ENCODE data around the gene C2orf69. TPM values are rescaled to one million over a fixed set of nuclear protein-coding genes. Genes with fewer than 3 reads are reported as not detected.
A peak's percentile ranks its signal among the peaks of the same experiment; 100 is the strongest.
"Not testable (repeated sequence)": the region's sequence is repeated elsewhere in the genome, so short reads cannot be mapped to it uniquely, and the experiment has no call there.

The C2orf69 gene
- total RNA-seq, 8 experiments from 2014 or later = 8.3 to 17.8 (median 11.7) TPM

GRCh38 chr2:199896617-199897016 lies 14.5 kb upstream of the C2orf69 start:
- WGBS, 10 experiments = 0 to 100% (median 65%) methylated on average over 1 to 2 of the region's 2 CpGs; no CpG with 5 or more reads in 1 of the 10 experiments
- in situ Hi-C loops (cut with MboI; ENCODE audit: low pct_unique_long_range_greater_than_20kb in 2 of 9, low sequenced_read_pairs in 9 of 9, unreplicated experiment in 9 of 9) = no loop called here
- no peak for ATAC-seq (replicated peaks in 6 of 8)

GRCh38 chr2:199901942-199902341 lies 9.2 kb upstream of the C2orf69 start:
- in situ Hi-C loops (cut with MboI; ENCODE audit: low pct_unique_long_range_greater_than_20kb in 2 of 9, low sequenced_read_pairs in 9 of 9, unreplicated experiment in 9 of 9) = no loop called here
- no peaks in the 10 kb centered on the region for H3K4me1 ChIP-seq (replicated peaks in 1 of 2)
- WGBS, 10 experiments = 54 to 100% (median 72%) methylated on average over 1 to 4 of the region's 4 CpGs
- no peak for ATAC-seq (replicated peaks in 6 of 8)
- no peak overlapping the region for H3K27ac ChIP-seq
- H3K4me3 ChIP-seq = no peak overlapping the region

More at GRCh38 chr2:199896617-199897016, 14.5 kb upstream of the C2orf69 start:
- no peak overlapping the region for H3K27ac ChIP-seq
- H3K4me1 ChIP-seq (replicated peaks in 1 of 2) = no peaks in the 10 kb centered on the region
- H3K4me3 ChIP-seq = no peak overlapping the region

- Histone ChIP-seq H3K4me3 (no peak overlapping the region), H3K4me1 (replicated peaks in 1 of 2) (no peaks in the 10 kb centered on the region), H3K27ac (no peak overlapping the region)
- 78 to 97% (median 89%) methylated on average over 1 to 4 of the region's 4 CpGs; no CpG with 5 or more reads in 1 of the 10 experiments for WGBS, 10 experiments
- in situ Hi-C loops (cut with MboI; ENCODE audit: low pct_unique_long_range_greater_than_20kb in 2 of 9, low sequenced_read_pairs in 9 of 9, unreplicated experiment in 9 of 9) = no loop called here
- ATAC-seq (replicated peaks in 6 of 8) = no peak
Observed at GRCh38 chr2:199902486-199903110, 8.5 kb upstream of the C2orf69 start.

GRCh38 chr2:199903111-199903510 lies 8.0 kb upstream of the C2orf69 start:
- Histone ChIP-seq H3K4me3 (no peak overlapping the region), H3K4me1 (replicated peaks in 1 of 2) (no peaks in the 10 kb centered on the region), H3K27ac (no peak overlapping the region)
- WGBS, 10 experiments = 60 to 100% (median 100%) methylated on average over 1 of the region's 1 CpG; no CpG with 5 or more reads in 2 of the 10 experiments
- in situ Hi-C loops (cut with MboI; ENCODE audit: low pct_unique_long_range_greater_than_20kb in 2 of 9, low sequenced_read_pairs in 9 of 9, unreplicated experiment in 9 of 9) = no loop called here
- ATAC-seq (replicated peaks in 6 of 8) = no peak

DNA sequence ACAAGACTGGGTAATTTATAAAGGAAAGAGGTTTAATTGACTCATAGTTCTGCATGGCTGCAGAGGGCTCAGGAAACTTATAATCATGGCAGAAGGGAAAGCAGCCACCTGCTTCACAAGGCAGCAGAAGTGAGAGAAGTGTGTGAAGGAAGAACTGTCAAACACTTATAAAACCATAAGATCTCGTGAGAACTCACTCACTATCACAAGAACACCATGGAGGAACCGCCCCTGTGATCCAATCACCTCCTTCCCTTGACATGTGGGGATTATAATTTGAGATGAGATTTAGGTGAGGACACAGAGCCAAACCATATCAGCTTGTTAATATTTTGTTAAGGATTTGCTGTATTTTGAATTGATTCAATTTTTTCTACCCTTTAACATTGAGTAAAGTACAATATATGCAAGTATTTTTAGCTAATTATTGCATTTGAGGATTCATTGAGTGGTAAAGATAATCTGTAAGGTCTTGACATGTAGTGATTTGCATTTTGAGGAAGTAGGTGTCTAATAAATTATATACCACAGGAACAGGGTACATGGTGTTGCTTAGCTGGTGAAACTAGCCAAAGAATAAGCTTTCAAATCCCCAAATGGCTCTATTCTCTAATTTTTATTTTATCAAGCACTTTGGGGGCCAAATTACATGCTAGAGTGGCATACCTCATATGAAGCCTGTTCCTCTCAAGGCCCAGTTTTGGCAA lies 3.9 kb upstream of the C2orf69 start:
- H3K27ac ChIP-seq = no peak overlapping the region
- 42 to 100% (median 53%) methylated on average over 1 to 2 of the region's 2 CpGs; no CpG with 5 or more reads in 4 of the 10 experiments for WGBS, 10 experiments
- no peak for ATAC-seq (replicated peaks in 6 of 8)
- in situ Hi-C loops (cut with MboI; ENCODE audit: low pct_unique_long_range_greater_than_20kb in 2 of 9, low sequenced_read_pairs in 9 of 9, unreplicated experiment in 9 of 9) = no loop called here
- H3K4me1 ChIP-seq (replicated peaks in 1 of 2) = no peaks in the 10 kb centered on the region
- no peak overlapping the region for H3K4me3 ChIP-seq

DNA sequence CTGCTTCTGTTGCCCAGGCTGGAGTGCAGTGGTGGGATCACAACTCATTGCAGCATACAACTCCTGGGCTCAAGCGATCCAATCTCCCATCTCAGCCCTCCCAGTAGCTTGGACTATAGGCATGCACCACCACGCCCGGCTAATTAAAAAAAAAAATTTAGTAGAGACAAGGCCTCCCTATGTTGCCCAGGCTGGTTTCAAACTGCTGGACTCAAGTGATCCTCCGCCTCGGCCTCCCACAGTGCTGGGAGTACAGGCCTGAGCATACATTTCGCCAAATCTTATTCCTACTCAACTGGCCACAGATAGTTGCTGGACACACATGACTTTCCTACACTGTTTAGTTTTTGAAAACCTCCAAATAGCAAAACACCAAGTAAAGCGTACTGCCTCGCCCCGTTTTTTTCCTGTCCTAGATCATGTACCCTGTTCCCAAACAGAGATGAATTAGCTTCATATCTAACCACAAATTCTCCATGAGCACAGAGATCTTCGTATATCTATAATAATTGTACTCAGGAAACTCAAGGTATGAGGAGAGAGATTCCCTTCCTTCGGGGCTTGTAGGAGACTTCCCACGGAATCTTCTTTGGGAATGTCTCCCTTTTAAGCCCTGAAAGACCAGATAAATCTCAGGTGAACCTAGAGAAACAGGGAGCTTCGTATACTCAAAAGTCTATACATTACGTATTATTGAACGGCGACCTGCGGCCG lies 598 bp upstream of the C2orf69 start:
- no peak for ATAC-seq (replicated peaks in 6 of 8)
- Histone ChIP-seq H3K27ac (no peak overlapping the region), H3K4me1 (replicated peaks in 1 of 2) (peaks cover 6 to 15% of the 10 kb centered on the region in 2 donors), H3K4me3 (peak overlapping the region; percentile 91 to 99 (median 93))
- in situ Hi-C loops (cut with MboI; ENCODE audit: low pct_unique_long_range_greater_than_20kb in 2 of 9, low sequenced_read_pairs in 9 of 9, unreplicated experiment in 9 of 9) = no loop called here
- WGBS, 10 experiments = 24 to 100% (median 45%) methylated on average over 3 to 16 of the region's 18 CpGs

GRCh38 chr2:199911877-199912161 lies 726 bp downstream of the C2orf69 start:
- Histone ChIP-seq H3K27ac (peak overlapping the region; percentile 93 to 97), H3K4me1 (replicated peaks in 1 of 2) (peaks cover 6 to 15% of the 10 kb centered on the region in 2 donors), H3K4me3 (peak overlapping the region; percentile 91 to 99 (median 93))
- no peak for ATAC-seq (replicated peaks in 6 of 8)
- in situ Hi-C loops (cut with MboI; ENCODE audit: low pct_unique_long_range_greater_than_20kb in 2 of 9, low sequenced_read_pairs in 9 of 9, unreplicated experiment in 9 of 9) = no loop called here
- WGBS, 10 experiments = 0 to 5% (median 1%) methylated on average over 2 to 12 of the region's 13 CpGs; no CpG with 5 or more reads in 3 of the 10 experiments

DNA sequence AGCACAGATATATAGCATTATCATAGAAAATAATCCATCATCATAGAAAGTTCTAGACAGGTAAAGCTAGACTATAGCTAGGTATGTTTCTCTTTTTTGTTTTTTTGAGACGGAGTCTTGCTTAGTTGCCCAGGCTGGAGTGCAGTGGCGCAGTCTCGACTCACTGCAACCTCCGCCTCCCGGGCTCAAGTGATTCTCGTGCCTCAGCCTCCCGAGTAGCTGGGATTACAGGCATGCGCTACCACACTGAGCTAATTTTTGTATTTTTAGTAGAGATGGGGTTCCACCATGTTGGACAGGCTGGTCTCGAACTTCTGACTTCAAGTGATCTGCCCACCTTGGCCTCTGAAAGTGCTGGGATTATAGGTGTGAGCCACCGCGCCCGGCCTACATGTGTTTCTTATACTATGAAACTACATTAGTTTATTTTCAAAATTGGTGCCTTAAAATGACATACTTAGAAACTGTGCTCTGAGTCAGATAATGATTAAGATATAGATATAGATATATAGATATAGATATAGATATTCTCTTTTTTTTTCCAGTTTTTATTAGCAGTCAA lies 1.5 kb downstream of the C2orf69 start:
- H3K27ac ChIP-seq; in situ Hi-C loops (cut with MboI; ENCODE audit: low pct_unique_long_range_greater_than_20kb in 2 of 9, low sequenced_read_pairs in 9 of 9, unreplicated experiment in 9 of 9); ATAC-seq (replicated peaks in 6 of 8): not testable (repeated sequence)
- Histone ChIP-seq H3K4me1 (replicated peaks in 1 of 2) (peaks cover 6 to 15% of the 10 kb centered on the region in 2 donors), H3K4me3 (peak overlapping the region; percentile 91 to 99 (median 93))
- 40 to 100% (median 80%) methylated on average over 1 to 10 of the region's 12 CpGs; no CpG with 5 or more reads in 1 of the 10 experiments for WGBS, 10 experiments

DNA sequence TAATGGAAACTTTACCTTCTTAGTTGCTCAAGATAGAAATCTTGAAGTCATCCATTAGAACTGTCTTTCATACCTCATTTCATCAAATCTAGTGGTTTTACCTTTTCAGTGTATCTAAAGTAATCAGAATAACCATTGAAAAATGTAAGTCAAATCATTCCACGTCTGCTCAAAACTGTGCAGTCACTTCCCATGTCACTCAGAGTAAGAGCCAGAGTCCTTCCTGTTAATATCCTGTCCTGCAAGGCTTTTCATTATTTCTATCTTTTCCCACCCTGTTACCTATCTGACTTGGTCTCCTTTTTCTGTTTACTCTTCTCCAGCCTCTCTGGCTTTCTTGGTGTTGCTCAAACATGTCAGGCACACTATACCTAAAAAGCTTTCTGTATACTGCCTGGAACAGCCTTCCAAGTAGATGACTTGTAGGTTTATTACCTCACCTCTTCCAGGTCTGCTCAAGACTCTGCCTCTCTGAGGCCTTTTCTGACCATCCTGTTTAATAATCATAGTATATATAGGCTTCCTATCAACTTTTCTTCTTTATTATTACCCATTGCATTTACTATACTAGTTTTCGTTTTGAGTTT lies 3.4 kb downstream of the C2orf69 start:
- 50 to 100% (median 92%) methylated on average over 1 to 2 of the region's 2 CpGs; no CpG with 5 or more reads in 1 of the 10 experiments for WGBS, 10 experiments
- no peak overlapping the region for H3K4me3 ChIP-seq
- H3K4me1 ChIP-seq (replicated peaks in 1 of 2) = peaks cover 6 to 15% of the 10 kb centered on the region in 2 donors
- H3K27ac ChIP-seq = no peak overlapping the region
- no peak for ATAC-seq (replicated peaks in 6 of 8)
- in situ Hi-C loops (cut with MboI; ENCODE audit: low pct_unique_long_range_greater_than_20kb in 2 of 9, low sequenced_read_pairs in 9 of 9, unreplicated experiment in 9 of 9) = no loop called here

DNA sequence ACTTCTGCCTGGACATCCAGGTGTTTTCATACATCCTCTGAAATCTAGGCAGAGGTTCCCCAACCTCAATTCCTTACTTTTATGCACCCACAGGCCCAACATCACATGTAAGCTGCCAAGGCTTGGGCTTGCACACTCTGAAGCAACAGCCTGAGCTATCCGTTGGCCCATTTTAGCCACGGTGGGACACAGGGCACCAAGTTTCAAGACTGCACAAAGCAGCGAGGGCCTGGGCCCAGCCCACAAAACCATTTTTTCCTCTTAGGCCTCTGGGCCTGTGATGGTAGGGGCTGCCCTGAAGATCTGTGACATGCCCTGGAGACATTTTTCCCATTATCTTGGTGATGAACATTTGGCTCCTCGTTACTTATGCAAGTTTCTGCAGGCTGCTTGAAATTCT lies 5.9 kb downstream of the C2orf69 start:
- in situ Hi-C loops (cut with MboI; ENCODE audit: low pct_unique_long_range_greater_than_20kb in 2 of 9, low sequenced_read_pairs in 9 of 9, unreplicated experiment in 9 of 9) = no loop called here
- no peak for ATAC-seq (replicated peaks in 6 of 8)
- H3K27ac ChIP-seq = no peak overlapping the region
- H3K4me3 ChIP-seq = no peak overlapping the region
- peaks cover 6 to 15% of the 10 kb centered on the region in 2 donors for H3K4me1 ChIP-seq (replicated peaks in 1 of 2)
- 94 to 100% (median 100%) methylated on average over 1 to 4 of the region's 4 CpGs; no CpG with 5 or more reads in 4 of the 10 experiments for WGBS, 10 experiments

- Histone ChIP-seq H3K4me1 (replicated peaks in 1 of 2) (no peaks in the 10 kb centered on the region), H3K4me3 (no peak overlapping the region), H3K27ac (no peak overlapping the region)
- 45 to 90% (median 76%) methylated on average over 2 to 5 of the region's 5 CpGs for WGBS, 10 experiments
- in situ Hi-C loops (cut with MboI; ENCODE audit: low pct_unique_long_range_greater_than_20kb in 2 of 9, low sequenced_read_pairs in 9 of 9, unreplicated experiment in 9 of 9) = no loop called here
- peak in 1 of 8 experiments; percentile 22 for ATAC-seq (replicated peaks in 6 of 8)
Observed at GRCh38 chr2:199922856-199923255, 11.8 kb downstream of the C2orf69 start.

DNA sequence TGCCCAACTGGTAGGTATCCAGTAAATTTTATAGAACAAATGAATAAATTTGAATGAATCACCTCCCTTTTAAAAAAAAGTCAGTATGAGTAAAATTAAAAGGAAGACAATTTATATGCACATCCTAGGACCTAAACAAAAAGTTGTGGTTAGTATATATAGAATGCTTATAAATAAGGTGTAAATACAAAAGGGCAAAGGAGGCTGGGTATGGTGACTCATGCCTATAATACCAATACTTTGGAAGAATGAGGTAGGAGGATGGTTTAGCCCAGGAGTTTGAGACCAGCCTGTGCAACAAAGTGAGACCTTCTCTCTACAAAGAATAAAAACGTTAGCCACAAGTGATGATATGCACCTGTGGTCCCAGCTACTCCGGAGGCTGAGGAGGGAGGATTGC lies 12.8 kb downstream of the C2orf69 start:
- Histone ChIP-seq H3K27ac (no peak overlapping the region), H3K4me1 (replicated peaks in 1 of 2) (no peaks in the 10 kb centered on the region), H3K4me3 (no peak overlapping the region)
- ATAC-seq (replicated peaks in 6 of 8) = no peak
- 67 to 100% (median 74%) methylated on average over 1 to 2 of the region's 2 CpGs for WGBS, 10 experiments
- in situ Hi-C loops (cut with MboI; ENCODE audit: low pct_unique_long_range_greater_than_20kb in 2 of 9, low sequenced_read_pairs in 9 of 9, unreplicated experiment in 9 of 9) = no loop called here

GRCh38 chr2:199926806-199927205 lies 15.7 kb downstream of the C2orf69 start:
- ATAC-seq (replicated peaks in 6 of 8) = no peak
- WGBS, 10 experiments = 36 to 100% (median 74%) methylated on average over 1 of the region's 1 CpG; no CpG with 5 or more reads in 4 of the 10 experiments
- Histone ChIP-seq H3K4me3 (no peak overlapping the region), H3K4me1 (replicated peaks in 1 of 2) (no peaks in the 10 kb centered on the region), H3K27ac (no peak overlapping the region)
- in situ Hi-C loops (cut with MboI; ENCODE audit: low pct_unique_long_range_greater_than_20kb in 2 of 9, low sequenced_read_pairs in 9 of 9, unreplicated experiment in 9 of 9) = no loop called here
